Lung (tissue), 12 donors: Measurements from ENCODE around the gene MCU. TPM values are rescaled to one million over a fixed set of nuclear protein-coding genes. Genes with fewer than 3 reads are reported as not detected.
A peak's percentile ranks its signal among the peaks of the same experiment; 100 is the strongest.

Source experiments
- ATAC-seq: fragments of 200-7000 bp; cut with Tn5 transposase; one replicate; pipeline ENCODE4 v1.9.1; 2020; ENCODE audit warnings: moderate number of reproducible peaks; ENCODE audit not compliant: insufficient read depth, low FRiP score
- DNase-seq, 3 donors: peaks; one replicate each; pipeline ENCODE4 v3.0.0-alpha.2; 2013 to 2017
- H3K27ac ChIP-seq, 2 donors: one replicate each; pipeline ENCODE4 v1.5.1; 2013; ENCODE audit warnings: mild to moderate bottlenecking in 2 of 2, moderate library complexity in 2 of 2, control low read depth in 1 of 2, inconsistent platforms in 1 of 2, low read depth in 1 of 2, low read length in 1 of 2
- H3K27me3 ChIP-seq, 3 donors: one replicate each; pipeline ENCODE4 v1.5.1; 2013; ENCODE audit warnings: low read length in 2 of 3; ENCODE audit not compliant: control insufficient read depth in 3 of 3, insufficient read depth in 3 of 3
- H3K36me3 ChIP-seq, 4 donors: one replicate each; pipeline ENCODE4 v1.5.1; 2013; ENCODE audit warnings: low read length in 4 of 4, mild to moderate bottlenecking in 1 of 4, moderate library complexity in 1 of 4; ENCODE audit not compliant: control insufficient read depth in 4 of 4, insufficient read depth in 4 of 4
- H3K4me1 ChIP-seq, 5 donors: one replicate each; pipeline ENCODE4 v1.5.1; 2013; ENCODE audit warnings: low read length in 5 of 5, mild to moderate bottlenecking in 2 of 5, moderate library complexity in 1 of 5; ENCODE audit not compliant: control insufficient read depth in 5 of 5, insufficient read depth in 5 of 5
- H3K4me3 ChIP-seq: one replicate; pipeline ENCODE4 v1.5.1; 2013; ENCODE audit warnings: mild to moderate bottlenecking, control low read depth, moderate library complexity
- H3K9ac ChIP-seq, 2 donors: one replicate each; pipeline ENCODE4 v1.5.1; 2013; ENCODE audit warnings: low read length in 2 of 2, control low read depth in 1 of 2; ENCODE audit not compliant: insufficient read depth in 1 of 2
- H3K9me3 ChIP-seq, 4 donors: one replicate each; pipeline ENCODE4 v1.5.1; 2013; ENCODE audit warnings: low read length in 3 of 4, mild to moderate bottlenecking in 1 of 4, moderate library complexity in 1 of 4; ENCODE audit not compliant: control insufficient read depth in 4 of 4, insufficient read depth in 3 of 4
- WGBS, 2 donors: extraction: QIAGEN DNeasy Blood & Tissue Kit; methylation state at CpG; one replicate each; pipeline ENCODE4 v1.1.7; 2013; 5-methylcytosine and 5-hydroxymethylcytosine counted together
- polyA plus RNA-seq, 2 donors: library from polyadenylated mRNA; stranded (reverse); fragments of 200-250 nt; gene quantifications; one replicate each; pipeline ENCODE4 v1.2.1, GENCODE V29; 2013
- total RNA-seq, 2 donors: library from RNA; depleted of rRNA in 1 of 2; stranded (reverse); fragments of >200 nt in 1 of 2; gene quantifications; one replicate each; pipeline ENCODE4 v1.2.1, GENCODE V29; 2014 to 2021
- TF ChIP-seq, protein P1 (sequence below): IDR thresholded peaks from 2 replicates; pipeline ENCODE4 v1.5.1; 2012; ENCODE audit warnings: mild to moderate bottlenecking; ENCODE audit errors: control extremely low read depth, extremely low read depth
- donor health status: control.
- donor health status: control.
- donor health status: Bipolar disorder and iron deficiency.
- donor health status: healthy.
- donor health status: DM: yes; HTN: yes; CAD: no.

MCU gene
- total and polyA plus RNA-seq, 4 donors, result 23.1 to 70.7 (median 29.0) TPM

GRCh38 chr10:72796538-72796937 lies 104.6 kb downstream of the MCU start:
- WGBS, 2 donors, result 97% methylated on average over 4 of the region's 4 CpGs
- ATAC-seq (no peak), DNase-seq (no peak)
- Histone ChIP-seq H3K27ac (no peak overlapping the region), H3K27me3 (no peaks in the 10 kb centered on the region), H3K9ac (no peak overlapping the region), H3K36me3 (no peaks in the 10 kb centered on the region), H3K4me3 (no peak overlapping the region), H3K9me3 (no peaks in the 10 kb centered on the region), H3K4me1 (peaks cover 0 to 7% (median 2%) of the 10 kb centered on the region in 5 donors)
- TF ChIP-seq, protein P1, sequence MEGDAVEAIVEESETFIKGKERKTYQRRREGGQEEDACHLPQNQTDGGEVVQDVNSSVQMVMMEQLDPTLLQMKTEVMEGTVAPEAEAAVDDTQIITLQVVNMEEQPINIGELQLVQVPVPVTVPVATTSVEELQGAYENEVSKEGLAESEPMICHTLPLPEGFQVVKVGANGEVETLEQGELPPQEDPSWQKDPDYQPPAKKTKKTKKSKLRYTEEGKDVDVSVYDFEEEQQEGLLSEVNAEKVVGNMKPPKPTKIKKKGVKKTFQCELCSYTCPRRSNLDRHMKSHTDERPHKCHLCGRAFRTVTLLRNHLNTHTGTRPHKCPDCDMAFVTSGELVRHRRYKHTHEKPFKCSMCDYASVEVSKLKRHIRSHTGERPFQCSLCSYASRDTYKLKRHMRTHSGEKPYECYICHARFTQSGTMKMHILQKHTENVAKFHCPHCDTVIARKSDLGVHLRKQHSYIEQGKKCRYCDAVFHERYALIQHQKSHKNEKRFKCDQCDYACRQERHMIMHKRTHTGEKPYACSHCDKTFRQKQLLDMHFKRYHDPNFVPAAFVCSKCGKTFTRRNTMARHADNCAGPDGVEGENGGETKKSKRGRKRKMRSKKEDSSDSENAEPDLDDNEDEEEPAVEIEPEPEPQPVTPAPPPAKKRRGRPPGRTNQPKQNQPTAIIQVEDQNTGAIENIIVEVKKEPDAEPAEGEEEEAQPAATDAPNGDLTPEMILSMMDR, result no peak

DNA sequence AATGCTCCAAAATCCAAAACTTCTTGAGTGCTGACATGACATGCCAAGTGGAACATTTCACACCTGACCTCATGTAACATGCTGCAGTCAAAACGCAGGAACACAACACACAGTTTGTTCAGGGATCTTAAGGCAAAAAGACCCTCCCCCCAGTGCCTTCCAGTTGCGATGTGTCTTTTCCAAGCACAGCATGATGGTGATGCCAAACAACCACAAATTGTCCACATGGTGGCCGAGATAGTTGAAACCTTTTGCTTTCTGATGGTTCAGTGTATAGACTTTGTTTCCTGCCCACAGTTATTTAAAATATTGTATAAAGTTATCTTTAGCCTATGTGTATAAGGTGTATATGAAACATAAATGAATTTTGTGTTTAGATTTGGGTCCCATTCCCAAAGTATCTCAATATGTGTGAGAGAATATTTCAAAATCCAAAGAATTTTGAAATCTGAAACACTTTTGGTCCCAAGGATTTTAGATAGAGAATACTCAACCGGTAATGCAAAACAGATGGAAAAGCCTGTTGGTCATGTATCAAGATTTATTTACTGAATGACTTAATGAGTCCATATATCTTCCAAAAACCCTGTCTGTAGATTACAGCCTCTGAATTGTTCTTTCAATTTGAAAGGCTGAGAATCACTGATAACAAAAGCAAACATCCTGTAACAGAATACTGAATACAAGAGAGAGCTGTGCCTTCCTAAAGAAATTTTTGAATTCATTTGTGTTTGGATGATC lies 108.2 kb downstream of the MCU start:
- ATAC-seq (no peak), DNase-seq (peak in 1 of 3 donors; percentile 29)
- TF ChIP-seq, protein P1, result no peak
- no peaks in the 10 kb centered on the region for H3K9me3 ChIP-seq
- peaks cover 0 to 5% (median 0%) of the 10 kb centered on the region in 5 donors for H3K4me1 ChIP-seq
- WGBS, 2 donors, result 63% methylated on average over 4 of the region's 4 CpGs
- no peaks in the 10 kb centered on the region for H3K36me3 ChIP-seq
- H3K4me3 ChIP-seq, result no peak overlapping the region
- H3K9ac ChIP-seq, result no peak overlapping the region
- H3K27ac ChIP-seq, result no peak overlapping the region
- H3K27me3 ChIP-seq, result no peaks in the 10 kb centered on the region

DNA sequence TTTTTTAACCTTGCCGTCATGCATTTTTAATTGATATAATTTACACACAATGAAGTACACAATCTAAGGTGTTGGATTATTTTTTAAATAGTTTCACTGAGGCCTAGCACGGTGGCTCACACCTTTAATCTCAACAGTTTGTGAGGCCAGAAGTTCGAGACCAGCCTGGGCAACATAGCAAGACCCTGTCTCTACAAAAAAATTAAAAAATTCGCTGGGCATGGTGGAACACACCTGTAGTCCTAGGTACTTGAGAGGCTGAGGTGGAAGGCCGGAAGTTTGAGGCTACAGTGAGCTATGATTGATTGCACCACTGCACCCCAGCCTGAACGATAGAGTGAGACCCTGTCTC lies 108.8 kb downstream of the MCU start:
- ATAC-seq, result no peak
- peaks cover 0 to 5% (median 1%) of the 10 kb centered on the region in 5 donors for H3K4me1 ChIP-seq
- no peak overlapping the region for H3K4me3 ChIP-seq
- H3K9me3 ChIP-seq, result no peaks in the 10 kb centered on the region
- H3K27me3 ChIP-seq, result no peaks in the 10 kb centered on the region
- no peak for DNase-seq
- H3K27ac ChIP-seq, result no peak overlapping the region
- TF ChIP-seq, protein P1, result no peak
- 77 to 81% methylated on average over 6 of the region's 6 CpGs for WGBS, 2 donors
- H3K9ac ChIP-seq, result no peak overlapping the region
- H3K36me3 ChIP-seq, result no peaks in the 10 kb centered on the region
